IPS-20b (cell line): ENCODE data around the gene TEX47.

Experiments
- H3K27ac ChIP-seq: one replicate; pipeline ENCODE4 v1.5.1; 2013; ENCODE audit warnings: low read length
- H3K27me3 ChIP-seq: 2 replicates; pipeline ENCODE4 v1.6.1; 2013; ENCODE audit warnings: mild to moderate bottlenecking, low read length, inconsistent platforms; ENCODE audit not compliant: insufficient read depth
- H3K36me3 ChIP-seq: 2 replicates; pipeline ENCODE4 v1.6.1; 2013; ENCODE audit warnings: low read depth, mild to moderate bottlenecking, inconsistent platforms, low read length, moderate library complexity; ENCODE audit not compliant: insufficient read depth
- H3K4me1 ChIP-seq: 2 replicates; pipeline ENCODE4 v1.6.1; 2013; ENCODE audit warnings: mild to moderate bottlenecking, control low read depth, inconsistent platforms, low read length, moderate library complexity; ENCODE audit not compliant: insufficient read depth
- H3K4me3 ChIP-seq: 2 replicates; pipeline ENCODE4 v1.5.1; 2013; ENCODE audit warnings: mild to moderate bottlenecking, low read length, inconsistent platforms
- H3K9ac ChIP-seq: 2 replicates; pipeline ENCODE4 v1.6.1; 2013; ENCODE audit warnings: low read depth, mild to moderate bottlenecking, inconsistent platforms, low read length, moderate library complexity
- H3K9me3 ChIP-seq: 2 replicates; pipeline ENCODE4 v1.6.1; 2013; ENCODE audit warnings: mild to moderate bottlenecking, low read depth, low read length, inconsistent platforms; ENCODE audit not compliant: insufficient read depth

TEX47 gene

GRCh38 chr7:88775838-88776237 lies 19.7 kb downstream of the TEX47 start:
- Histone ChIP-seq H3K27ac (no peak overlapping the region), H3K9me3 (no peaks in the 10 kb centered on the region), H3K27me3 (no peaks in the 10 kb centered on the region), H3K36me3 (no peaks in the 10 kb centered on the region), H3K9ac (no peak overlapping the region), H3K4me1 (no peaks in the 10 kb centered on the region), H3K4me3 (no peak overlapping the region)

DNA sequence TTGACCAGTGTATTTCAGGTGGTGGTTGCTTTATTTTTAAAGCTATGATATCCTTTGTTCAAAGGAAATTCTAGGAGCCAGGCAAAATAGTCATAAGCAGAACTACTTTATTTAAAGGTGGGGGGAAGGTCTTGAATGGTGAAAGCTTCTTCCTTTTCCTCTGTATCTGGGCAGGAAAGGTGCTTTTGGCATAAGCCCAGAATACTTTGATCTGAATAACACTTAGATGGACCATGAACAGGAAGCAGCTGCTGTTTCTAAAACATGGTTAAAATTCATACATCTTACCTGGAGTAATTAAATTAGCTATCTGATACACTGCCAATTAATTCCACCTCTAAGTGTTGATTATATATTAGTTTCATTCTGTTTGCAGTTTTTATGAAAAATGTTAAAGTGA lies 22.8 kb downstream of the TEX47 start:
- H3K4me3 ChIP-seq: no peak overlapping the region
- no peaks in the 10 kb centered on the region for H3K9me3 ChIP-seq
- no peaks in the 10 kb centered on the region for H3K36me3 ChIP-seq
- no peaks in the 10 kb centered on the region for H3K27me3 ChIP-seq
- no peak overlapping the region for H3K27ac ChIP-seq
- H3K4me1 ChIP-seq: no peaks in the 10 kb centered on the region
- H3K9ac ChIP-seq: no peak overlapping the region

GRCh38 chr7:88771417-88771816 lies 24.1 kb downstream of the TEX47 start:
- Histone ChIP-seq H3K4me1 (no peaks in the 10 kb centered on the region), H3K4me3 (no peak overlapping the region), H3K9ac (no peak overlapping the region), H3K36me3 (no peaks in the 10 kb centered on the region), H3K27ac (no peak overlapping the region), H3K27me3 (no peaks in the 10 kb centered on the region), H3K9me3 (no peaks in the 10 kb centered on the region)

- H3K9me3 ChIP-seq: no peaks in the 10 kb centered on the region
- no peak overlapping the region for H3K9ac ChIP-seq
- H3K27ac ChIP-seq: no peak overlapping the region
- no peaks in the 10 kb centered on the region for H3K36me3 ChIP-seq
- no peak overlapping the region for H3K4me3 ChIP-seq
- H3K4me1 ChIP-seq: no peaks in the 10 kb centered on the region
- H3K27me3 ChIP-seq: peaks cover 50% of the 10 kb centered on the region
Observed at GRCh38 chr7:88761779-88762178, 33.8 kb downstream of the TEX47 start.

- H3K9ac ChIP-seq: no peak overlapping the region
- H3K4me1 ChIP-seq: no peaks in the 10 kb centered on the region
- no peaks in the 10 kb centered on the region for H3K9me3 ChIP-seq
- H3K27me3 ChIP-seq: peaks cover 50% of the 10 kb centered on the region
- peak overlapping the region; percentile 57 for H3K4me3 ChIP-seq
- no peak overlapping the region for H3K27ac ChIP-seq
- no peaks in the 10 kb centered on the region for H3K36me3 ChIP-seq
Observed at GRCh38 chr7:88760136-88760515, 35.4 kb downstream of the TEX47 start.

DNA sequence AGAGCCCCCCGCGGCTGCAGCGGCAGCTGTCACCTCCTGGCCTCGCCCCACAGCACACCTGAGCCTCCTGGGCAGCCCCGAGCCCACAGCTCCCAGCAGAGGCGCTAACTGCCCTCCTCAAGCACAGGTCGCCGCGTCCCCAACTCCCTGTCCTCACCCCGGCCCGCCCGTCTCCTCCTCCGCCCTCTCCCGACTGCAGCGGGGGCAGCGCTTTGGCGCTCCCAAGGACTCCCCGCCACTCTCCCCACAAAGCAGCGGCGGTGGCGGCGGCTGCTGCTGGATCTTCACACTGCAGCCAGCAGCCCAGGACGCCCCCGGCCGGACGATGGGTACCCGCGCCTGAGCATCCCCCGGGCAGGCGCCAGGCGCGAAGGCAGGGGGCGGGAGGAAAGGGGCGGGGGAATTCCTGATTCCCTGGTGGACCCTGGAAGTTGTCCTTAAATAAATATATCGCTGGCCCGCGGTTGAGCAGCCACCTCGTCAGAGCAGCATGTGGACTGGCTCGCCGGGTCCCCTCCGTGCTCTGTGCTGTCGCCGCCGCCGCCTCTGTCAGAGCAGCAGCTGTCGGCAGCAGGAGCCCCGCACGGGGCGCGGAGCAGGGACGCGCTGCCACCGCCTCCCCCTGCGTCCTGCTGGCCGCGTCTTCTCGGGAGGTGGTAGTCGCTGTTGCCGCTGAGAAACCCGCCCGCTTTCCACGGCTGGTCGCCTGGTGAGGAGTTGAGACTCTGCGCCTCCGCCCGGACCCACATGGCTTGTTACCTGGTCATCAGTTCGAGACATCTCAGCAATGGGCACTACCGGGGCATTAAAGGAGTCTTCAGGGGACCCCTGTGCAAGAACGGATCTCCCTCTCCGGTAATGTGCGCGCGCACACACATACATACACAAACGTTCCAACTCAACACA lies 36.1 kb downstream of the TEX47 start, which contains the start of gene ZNF804B:
TSS of gene ZNF804B (plus strand) at position 471 of the 906 bp plus-strand sequence. CDS start at position 748, 277 bp downstream.
- H3K27me3 ChIP-seq: peaks cover 50% of the 10 kb centered on the region
- H3K27ac ChIP-seq: no peak within 1 kb of the TSS
- no peaks in the 10 kb centered on the region for H3K36me3 ChIP-seq
- no peaks in the 10 kb centered on the region for H3K9me3 ChIP-seq
- H3K9ac ChIP-seq: no peak within 1 kb of the TSS
- peak within 1 kb of the TSS; percentile 57 for H3K4me3 ChIP-seq
- no peaks in the 10 kb centered on the region for H3K4me1 ChIP-seq

DNA sequence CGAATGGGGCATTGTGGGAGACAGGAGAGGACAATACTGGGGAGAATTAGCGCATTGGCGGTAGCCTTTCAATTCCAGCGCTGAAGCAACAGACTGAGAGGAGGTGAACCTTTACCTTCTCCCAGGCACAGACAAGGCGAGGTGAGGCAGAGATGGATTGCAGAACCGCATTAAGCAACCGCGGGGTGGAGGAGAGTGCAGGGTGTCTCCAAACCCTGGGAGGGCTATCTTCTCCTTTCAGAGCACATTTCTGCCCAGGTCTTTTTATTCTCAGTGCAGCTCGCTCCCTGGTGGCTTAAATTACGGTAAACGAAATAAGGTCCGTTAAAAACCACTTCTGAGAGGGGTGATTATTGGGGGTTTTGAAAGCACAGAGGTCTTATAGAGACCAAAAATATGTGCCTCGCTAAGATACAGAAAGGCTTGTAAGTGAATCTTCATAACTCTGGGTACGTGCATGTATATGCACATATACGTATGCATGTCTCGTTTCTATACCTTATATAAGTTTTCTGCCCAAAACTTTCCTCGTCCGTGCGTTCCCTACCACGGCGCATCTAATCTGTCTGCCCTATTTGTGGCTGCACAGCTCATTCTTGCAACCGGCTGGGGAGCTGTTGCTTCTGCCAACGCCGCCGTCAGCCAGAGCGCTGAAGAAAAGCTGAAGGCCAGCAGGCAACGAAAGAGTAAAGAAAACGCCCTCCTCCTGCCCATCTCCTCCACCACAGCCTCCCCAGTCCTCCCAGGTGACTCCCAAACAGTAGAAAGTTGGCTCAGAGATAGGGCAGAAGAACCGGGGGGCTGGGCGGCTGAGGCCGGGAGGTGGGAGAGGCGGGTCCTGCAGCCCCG lies 36.9 kb downstream of the TEX47 start:
- H3K4me1 ChIP-seq: no peaks in the 10 kb centered on the region
- no peaks in the 10 kb centered on the region for H3K36me3 ChIP-seq
- peaks cover 50% of the 10 kb centered on the region for H3K27me3 ChIP-seq
- peak overlapping the region; percentile 57 for H3K4me3 ChIP-seq
- H3K27ac ChIP-seq: no peak overlapping the region
- no peak overlapping the region for H3K9ac ChIP-seq
- H3K9me3 ChIP-seq: no peaks in the 10 kb centered on the region

GRCh38 chr7:88757371-88757770 lies 38.2 kb downstream of the TEX47 start:
- H3K27me3 ChIP-seq: peaks cover 50% of the 10 kb centered on the region
- no peaks in the 10 kb centered on the region for H3K4me1 ChIP-seq
- no peak overlapping the region for H3K9ac ChIP-seq
- H3K4me3 ChIP-seq: no peak overlapping the region
- no peaks in the 10 kb centered on the region for H3K36me3 ChIP-seq
- no peaks in the 10 kb centered on the region for H3K9me3 ChIP-seq
- H3K27ac ChIP-seq: no peak overlapping the region

DNA sequence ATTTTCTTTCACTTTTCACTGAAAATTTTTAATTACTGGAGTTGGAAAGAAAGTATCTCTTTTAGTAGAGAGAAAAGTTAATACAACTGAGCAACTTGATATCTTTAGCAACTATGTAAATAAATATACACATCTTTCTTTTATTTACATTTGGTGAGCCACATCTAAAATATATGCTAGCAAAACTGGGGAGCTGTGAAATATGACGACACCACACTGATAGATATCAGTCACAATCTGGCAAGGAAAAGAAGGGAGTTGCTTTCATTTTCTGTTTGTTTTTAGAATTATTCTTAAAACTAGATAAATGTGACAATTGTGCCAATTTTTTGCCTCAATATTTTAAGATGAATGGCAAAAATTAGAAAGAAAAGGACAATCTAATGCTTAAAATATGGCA lies 38.7 kb downstream of the TEX47 start:
- no peak overlapping the region for H3K4me3 ChIP-seq
- no peaks in the 10 kb centered on the region for H3K36me3 ChIP-seq
- H3K27ac ChIP-seq: no peak overlapping the region
- no peaks in the 10 kb centered on the region for H3K4me1 ChIP-seq
- H3K9ac ChIP-seq: no peak overlapping the region
- H3K27me3 ChIP-seq: peaks cover 49% of the 10 kb centered on the region
- H3K9me3 ChIP-seq: no peaks in the 10 kb centered on the region

DNA sequence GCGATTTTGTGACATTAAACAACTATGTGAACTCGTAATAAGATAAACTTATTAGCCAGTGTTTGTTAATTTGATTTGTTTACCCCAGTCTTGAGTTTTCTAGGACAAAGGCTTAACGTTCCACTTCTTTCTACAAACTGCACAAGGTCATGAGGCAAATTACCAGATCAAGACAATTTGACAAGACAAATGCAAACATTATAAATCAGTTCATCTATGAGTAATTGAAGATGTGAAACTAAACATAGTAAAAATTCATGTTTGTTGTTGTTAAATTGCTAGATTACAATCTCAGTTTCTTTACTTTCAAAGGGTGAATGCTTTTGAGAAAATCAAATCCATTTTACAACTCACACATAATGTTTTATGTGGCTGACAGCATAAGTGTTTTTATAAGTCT lies 49.4 kb downstream of the TEX47 start:
- Histone ChIP-seq H3K9ac (no peak overlapping the region), H3K4me1 (no peaks in the 10 kb centered on the region), H3K9me3 (no peaks in the 10 kb centered on the region), H3K4me3 (no peak overlapping the region), H3K36me3 (no peaks in the 10 kb centered on the region), H3K27me3 (no peaks in the 10 kb centered on the region), H3K27ac (no peak overlapping the region)
